Measurements from ENCODE around the gene TIGD6.
A peak's percentile ranks its signal among the peaks of the same experiment; 100 is the strongest.

TIGD6 gene

DNA sequence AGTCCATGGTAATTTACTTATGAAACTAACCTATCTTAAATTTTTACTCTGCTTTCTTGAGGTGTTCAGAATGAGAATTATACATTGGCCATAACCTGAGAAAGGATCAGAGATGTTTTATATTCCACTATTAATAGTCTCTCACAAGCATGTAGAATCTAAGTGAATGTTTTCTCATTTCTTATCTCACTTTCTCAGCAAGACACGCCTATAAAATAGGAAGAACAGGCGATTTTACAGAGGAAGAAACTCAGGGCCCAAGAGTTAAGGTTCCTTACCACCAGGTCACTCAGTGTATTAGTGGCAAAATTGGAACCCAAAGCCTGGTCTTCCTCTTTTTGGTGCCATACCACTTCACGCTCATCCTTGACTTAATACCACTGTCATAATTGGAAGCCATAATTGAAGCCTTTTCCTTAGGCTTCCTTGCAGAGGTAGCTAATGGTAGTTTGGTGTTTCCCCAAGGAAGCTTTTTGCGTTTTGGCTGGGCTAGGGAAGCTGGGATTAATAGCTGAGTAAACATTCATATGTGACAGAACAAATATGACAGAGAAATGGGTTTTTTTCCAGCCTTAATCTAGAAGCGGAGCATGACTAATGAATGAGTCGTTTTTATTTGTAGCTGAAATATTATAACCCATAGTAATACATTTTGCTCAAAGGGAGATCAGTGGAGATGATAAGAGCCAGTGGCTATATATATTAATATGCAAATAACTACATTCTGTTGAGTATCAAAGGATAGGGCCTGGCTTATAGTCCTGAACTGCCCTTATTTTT lies 17.0 kb upstream of the TIGD6 start:
- DNase-seq (ENCODE audit: low read depth in 2 of 3, low spot score in 2 of 3), result no peak

- DNase-seq (ENCODE audit: low read depth in 2 of 3, low spot score in 2 of 3), result no peak
Observed at GRCh38 chr5:150016537-150016936, 16.1 kb upstream of the TIGD6 start.

DNA sequence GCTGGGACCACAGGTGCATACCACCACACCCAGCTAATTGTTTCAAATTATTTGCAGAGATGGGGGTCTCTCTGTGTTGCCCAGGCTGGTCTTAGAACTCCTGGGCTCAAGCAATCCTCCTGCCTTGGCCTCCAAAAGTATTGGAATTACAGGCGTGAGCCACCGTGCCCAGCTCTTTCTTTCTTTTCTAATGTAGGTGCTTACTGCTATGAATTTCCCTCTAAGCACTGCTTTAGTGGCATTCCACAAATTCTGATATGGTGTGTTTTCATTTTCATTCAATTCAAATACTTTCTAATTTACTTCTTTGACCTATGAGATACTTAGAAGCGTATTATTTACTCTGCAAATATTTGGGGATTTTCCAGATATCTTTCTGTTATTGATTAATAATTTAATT lies 15.0 kb upstream of the TIGD6 start:
- no peak for DNase-seq (ENCODE audit: low read depth in 2 of 3, low spot score in 2 of 3)

DNA sequence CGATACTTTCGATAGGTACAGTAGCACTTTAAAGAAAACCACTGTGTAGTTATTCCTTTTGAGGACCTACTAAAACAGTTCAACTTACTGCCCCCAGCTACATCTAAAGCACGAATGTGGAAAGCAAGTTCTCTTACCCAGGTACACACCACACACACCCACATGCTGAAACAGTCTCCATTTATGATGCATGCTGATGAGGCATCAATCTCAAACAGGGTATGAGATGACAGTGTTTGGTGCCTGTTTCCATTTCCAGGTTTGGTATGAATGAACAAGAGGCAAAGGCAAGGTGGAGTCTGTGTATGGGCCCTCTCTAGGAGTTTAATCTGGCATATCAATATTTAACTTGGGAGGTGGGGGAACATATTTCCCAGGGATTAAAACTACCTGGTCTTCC lies 14.0 kb upstream of the TIGD6 start:
- no peak for DNase-seq (ENCODE audit: low read depth in 2 of 3, low spot score in 2 of 3)

DNA sequence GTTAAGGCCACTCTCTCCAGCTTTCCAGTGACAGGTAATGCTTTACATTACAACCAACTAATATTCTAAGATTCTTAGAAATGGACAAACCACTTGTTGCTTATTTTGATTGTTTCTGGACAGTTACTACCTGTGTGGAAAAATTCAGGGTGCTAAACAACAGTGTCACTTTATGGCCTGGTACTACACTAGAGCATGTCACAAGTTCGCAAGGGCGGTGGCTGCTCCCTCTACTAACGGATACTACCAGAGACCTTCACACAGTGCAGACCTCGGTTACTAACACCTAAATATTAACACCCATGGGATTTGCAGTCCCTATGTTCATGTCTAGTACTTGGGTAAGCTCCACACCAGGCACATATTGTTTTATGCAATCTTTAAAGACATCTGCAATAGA lies 13.5 kb upstream of the TIGD6 start:
- DNase-seq (ENCODE audit: low read depth in 2 of 3, low spot score in 2 of 3), result no peak

GRCh38 chr5:150009671-150010387 lies 9.4 kb upstream of the TIGD6 start:
- DNase-seq (ENCODE audit: low read depth in 2 of 3, low spot score in 2 of 3), result no peak

- DNase-seq (ENCODE audit: low read depth in 2 of 3, low spot score in 2 of 3), result no peak
Observed at GRCh38 chr5:150007050-150007449, 6.6 kb upstream of the TIGD6 start.

DNA sequence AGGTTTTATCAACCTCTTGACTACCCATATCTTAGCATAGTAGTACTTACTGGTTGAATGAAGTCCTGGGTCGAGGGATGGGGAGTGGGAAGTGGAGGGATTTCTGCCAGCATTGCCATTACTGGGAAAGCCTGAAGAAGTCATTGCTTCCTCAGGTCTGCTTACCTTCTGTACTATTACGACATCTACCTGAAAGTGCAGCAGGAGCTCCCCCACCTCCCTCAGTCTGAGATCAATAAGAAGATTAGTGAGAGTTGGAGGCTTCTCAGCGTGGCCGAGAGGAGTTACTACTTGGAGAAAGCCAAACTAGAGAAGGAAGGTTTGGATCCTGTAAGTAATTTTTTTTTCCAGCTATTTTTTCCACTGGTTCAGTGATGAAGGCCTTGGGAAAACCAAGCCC lies 5.9 kb upstream of the TIGD6 start:
- no peak for DNase-seq (ENCODE audit: low read depth in 2 of 3, low spot score in 2 of 3)

GRCh38 chr5:150001660-150002486 lies 1.4 kb upstream of the TIGD6 start:
- peak in 2 of 3 experiments; percentile 15 to 23 for DNase-seq (ENCODE audit: low read depth in 2 of 3, low spot score in 2 of 3)

- DNase-seq (ENCODE audit: low read depth in 2 of 3, low spot score in 2 of 3), result peak in 2 of 3 experiments; percentile 15 to 16
Observed at GRCh38 chr5:150000990-150001659, 671 bp upstream of the TIGD6 start.

DNA sequence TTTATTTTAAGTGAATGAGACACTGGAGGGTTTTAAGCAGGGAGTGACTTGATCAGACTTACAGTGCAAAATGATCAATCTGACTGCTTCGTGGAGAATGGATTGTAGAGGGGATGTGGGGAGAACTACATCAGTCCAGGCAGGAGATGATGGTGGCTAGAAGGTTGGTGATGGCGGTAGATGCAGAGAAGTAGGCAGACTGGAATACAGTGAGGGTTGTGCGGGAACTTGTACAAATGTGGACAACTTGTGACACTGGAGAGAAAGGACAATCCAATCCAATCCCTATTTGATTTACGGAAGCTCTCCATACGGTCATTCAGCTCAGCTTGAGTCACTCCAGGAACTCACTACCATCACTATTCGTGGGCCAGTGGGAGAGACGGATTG lies 593 bp downstream of the TIGD6 start:
- no peak for DNase-seq (ENCODE audit: low read depth in 2 of 3, low spot score in 2 of 3)

DNA sequence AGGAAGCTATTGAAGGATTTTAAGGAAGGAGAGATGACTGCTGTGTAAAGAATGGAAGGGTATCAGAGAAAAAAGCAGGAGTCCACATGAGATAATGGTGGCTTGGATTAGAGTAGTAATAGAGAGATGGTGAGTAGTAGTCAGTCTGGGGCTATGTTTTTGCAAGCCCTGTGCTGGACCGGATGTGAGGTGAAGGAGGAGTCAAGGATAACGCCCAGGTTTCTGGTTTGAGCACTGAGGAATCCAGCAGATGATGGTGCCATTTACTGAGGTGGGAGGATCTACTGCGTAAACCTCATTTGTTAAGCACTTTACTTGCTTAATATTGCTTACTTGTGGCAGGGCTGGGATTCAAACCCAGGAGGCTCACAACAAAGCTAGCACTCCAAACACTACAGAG lies 1.1 kb downstream of the TIGD6 start:
- no peak for DNase-seq (ENCODE audit: low read depth in 2 of 3, low spot score in 2 of 3)

- no peak for DNase-seq (ENCODE audit: low read depth in 2 of 3, low spot score in 2 of 3)
Observed at GRCh38 chr5:149998281-149998680, 2.2 kb downstream of the TIGD6 start.

DNA sequence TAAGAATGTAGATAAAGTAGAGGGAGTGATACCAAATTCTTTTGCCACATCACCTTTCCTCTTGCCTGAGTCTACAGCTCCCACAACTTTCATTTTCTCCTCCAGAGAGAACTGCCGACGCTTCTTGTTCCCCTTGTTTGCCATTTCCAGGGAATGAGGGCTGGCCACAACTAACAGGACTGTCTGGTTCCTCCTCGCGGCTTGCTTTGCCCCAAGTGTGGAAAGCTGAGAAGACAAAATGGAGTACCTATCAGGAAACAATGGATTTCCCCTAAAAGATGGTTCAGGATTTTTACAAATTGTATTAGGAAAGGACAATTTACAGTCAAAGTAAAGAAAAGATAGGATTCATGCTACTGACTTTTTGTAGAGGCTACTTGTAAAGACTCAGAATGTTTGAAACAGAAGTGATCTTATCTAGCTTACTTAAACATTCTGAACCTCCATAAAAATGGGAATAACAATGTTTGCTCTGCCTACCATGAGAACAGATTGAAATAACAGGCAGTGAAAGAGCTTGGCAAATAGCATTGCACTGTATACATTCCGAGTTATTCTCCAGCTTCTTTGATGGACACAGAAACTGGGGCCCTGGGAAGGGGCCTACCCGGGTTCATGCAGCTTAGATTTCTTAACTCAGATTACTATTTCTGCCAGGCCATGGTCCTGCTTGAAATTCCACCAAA lies 4.1 kb downstream of the TIGD6 start:
- no peak for DNase-seq (ENCODE audit: low read depth in 2 of 3, low spot score in 2 of 3)

DNA sequence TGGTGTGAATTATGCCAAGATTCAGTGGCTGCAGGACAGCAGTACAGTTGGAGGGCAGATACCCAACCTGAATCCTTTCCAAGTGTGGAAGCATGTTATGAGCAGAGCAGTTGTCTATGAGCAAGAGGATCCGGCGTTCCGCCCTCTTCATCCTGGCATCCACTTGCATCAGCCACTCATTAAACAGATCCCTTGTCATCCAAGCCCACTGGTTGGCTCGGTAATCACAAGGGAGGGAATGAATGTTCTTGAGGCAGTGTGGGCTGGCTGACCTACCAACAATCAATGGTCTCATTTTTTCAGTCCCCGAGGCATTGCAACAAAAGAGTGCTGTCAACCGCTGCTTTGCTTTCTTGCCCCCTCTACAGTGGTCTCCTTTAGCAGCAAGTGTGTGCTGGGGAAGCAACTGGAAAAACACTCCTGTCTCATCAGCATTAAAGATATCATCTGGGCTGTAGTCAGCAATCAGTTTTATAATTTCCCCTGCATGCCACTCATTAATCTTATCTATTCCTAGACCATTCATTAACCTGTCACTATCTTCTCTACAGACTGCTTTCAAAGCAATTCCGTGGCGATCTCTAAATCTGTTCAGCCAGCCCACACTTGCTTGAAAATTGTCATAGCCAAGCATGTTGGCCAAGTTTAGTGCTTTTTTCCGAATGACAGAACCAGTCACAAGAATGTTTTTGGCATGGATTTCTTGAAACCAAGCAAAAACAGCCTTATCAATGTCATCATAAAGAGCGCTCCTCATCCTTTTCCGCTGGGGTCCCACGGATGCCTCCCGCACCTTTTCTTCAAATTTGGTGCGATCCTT lies 4.9 kb downstream of the TIGD6 start:
- no peak for DNase-seq (ENCODE audit: low read depth in 2 of 3, low spot score in 2 of 3)

GRCh38 chr5:149993471-149993870 lies 7.0 kb downstream of the TIGD6 start:
- DNase-seq (ENCODE audit: low read depth in 2 of 3, low spot score in 2 of 3), result no peak

DNA sequence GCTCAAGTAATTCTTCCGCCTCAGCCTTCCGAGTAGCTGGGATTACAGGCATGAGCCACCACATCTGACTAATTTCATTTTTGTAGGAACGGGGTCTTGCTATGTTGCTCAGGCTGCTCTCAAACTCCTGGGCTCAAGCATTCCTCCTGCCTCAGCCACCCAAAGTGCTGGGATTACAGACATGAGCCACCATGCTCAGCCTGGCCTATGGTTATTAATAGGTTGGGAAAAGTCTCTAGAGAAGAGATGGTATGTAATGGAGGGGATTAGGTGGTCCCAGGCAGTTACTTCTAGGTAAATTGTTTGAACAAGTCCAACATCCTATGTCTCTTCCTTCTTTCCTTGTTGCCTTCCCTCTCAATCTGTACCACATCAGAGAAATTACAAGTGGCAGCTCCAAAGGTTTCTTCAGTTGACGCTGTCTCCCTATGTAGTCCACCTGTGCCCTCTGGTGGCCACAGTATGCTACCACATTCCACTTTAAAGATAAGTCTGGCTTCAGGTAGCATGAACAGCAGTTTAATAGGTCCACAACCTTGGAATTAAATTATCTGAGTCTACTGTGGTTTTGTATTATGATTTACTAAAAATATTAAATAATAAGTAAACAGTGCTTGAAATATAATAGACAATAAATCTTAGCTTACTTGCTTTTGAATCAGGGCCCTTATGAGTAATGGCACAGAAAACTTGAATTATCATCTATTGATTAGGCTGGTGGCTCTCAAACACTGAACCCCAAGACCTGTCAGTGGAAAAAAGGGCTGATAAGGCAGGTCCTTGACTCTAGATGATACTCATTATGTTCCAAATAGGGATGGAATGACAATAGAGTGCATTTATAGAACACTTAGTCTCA lies 9.7 kb downstream of the TIGD6 start:
- DNase-seq (ENCODE audit: low read depth in 2 of 3, low spot score in 2 of 3), result no peak

DNA sequence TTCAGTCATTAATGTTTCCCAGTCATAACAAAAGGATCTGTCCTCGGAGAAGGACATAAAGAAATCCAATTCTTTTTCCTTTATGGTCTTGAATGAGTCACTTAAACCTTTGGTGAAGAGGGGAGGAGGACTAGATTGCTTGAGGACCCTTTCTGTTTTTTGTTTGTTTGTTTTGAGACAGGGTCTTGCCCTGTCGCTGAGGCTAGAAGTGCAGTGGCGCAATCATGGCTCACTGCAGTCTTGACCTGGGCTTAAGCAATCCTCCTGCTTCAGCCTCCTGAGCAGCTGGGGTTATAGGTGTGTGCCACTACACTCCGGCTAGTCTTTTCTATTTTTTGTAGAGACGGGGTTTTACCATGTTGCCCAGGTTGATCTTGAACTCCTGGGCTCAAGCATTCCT lies 12.3 kb downstream of the TIGD6 start:
- no peak for DNase-seq (ENCODE audit: low read depth in 2 of 3, low spot score in 2 of 3)

DNA sequence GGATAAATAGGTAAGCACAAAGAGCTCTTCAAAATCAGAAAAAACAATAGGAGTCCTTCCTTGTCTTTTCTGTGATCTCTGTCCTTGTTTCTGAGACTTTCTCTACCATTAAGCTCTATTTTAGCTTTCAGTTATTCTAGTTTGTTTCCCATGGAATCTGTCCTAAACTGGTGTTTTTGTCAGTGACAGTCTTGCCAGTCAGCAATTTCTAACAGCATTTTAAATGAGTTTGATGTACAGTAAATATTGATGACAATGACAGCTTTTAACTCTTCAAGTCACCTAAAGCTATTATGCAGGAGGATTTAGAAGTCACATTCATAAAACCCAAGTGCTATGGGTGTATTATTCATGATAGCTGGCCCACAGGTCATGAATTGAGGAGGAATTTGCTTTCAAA lies 17.9 kb downstream of the TIGD6 start:
- no peak for DNase-seq (ENCODE audit: low read depth in 2 of 3, low spot score in 2 of 3)
